Rectal smooth muscle tissue (tissue), 1 donor: ENCODE measurements around the gene MYL2.

Source experiments
- H3K27ac ChIP-seq: one replicate; pipeline ENCODE4 v1.7.0; 2013; ENCODE audit warnings: low read depth, low read length, inconsistent platforms
- H3K27me3 ChIP-seq: one replicate; pipeline ENCODE4 v1.7.0; 2013; ENCODE audit warnings: low read length; ENCODE audit not compliant: control insufficient read depth, insufficient read depth
- H3K36me3 ChIP-seq: one replicate; pipeline ENCODE4 v1.7.0; 2013; ENCODE audit warnings: low read length; ENCODE audit not compliant: control insufficient read depth, insufficient read depth
- H3K4me1 ChIP-seq: one replicate; pipeline ENCODE4 v1.7.0; 2013; ENCODE audit warnings: low read length; ENCODE audit not compliant: control insufficient read depth, insufficient read depth
- H3K4me3 ChIP-seq: one replicate; pipeline ENCODE4 v1.7.0; 2013; ENCODE audit warnings: low read length
- H3K9ac ChIP-seq: one replicate; pipeline ENCODE4 v1.7.0; 2013; ENCODE audit warnings: low read length

MYL2 gene

DNA sequence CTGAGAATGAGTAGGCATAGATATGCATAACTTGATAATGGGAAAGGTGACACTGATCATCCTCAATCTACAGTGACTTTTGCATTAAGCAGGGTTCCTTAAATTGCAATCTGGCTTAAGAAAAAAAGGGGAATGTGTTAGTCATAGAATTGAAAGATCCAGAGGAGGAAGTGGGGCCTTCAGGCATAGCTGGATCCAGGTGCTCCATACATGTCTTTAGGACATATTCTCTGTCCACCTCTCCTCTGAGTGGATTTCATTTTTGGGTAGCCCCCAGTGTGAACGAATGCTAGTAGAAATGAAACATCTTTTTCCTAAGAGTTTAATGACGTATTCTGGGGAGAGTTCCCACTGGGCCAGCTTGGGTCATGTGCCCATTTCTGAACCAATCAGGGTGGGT, 46.0 kb downstream of the MYL2 start:
- no peaks in the 10 kb centered on the region for H3K4me1 ChIP-seq
- H3K36me3 ChIP-seq = no peaks in the 10 kb centered on the region
- H3K4me3 ChIP-seq = no peak overlapping the region
- H3K27ac ChIP-seq = no peak overlapping the region
- no peaks in the 10 kb centered on the region for H3K27me3 ChIP-seq
- no peak overlapping the region for H3K9ac ChIP-seq

DNA sequence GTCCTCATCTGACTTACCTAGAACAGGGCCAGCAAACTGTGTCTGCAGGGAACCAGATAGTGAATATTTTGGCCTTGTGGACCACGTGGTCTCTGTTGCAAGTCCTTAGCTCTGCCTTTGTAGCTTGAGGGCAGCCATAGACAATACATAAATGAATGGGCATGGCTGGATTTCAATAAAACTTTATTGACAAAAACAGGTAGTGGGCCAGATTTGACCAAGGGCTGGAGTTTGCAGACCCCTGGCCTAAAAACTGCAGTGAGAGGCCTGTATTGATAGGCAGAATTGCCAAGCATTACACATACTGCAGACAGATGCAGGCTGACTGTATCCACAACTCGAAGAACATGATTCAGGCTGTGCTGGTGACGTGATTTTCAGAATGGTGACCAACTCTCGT, 48.3 kb downstream of the MYL2 start:
- no peaks in the 10 kb centered on the region for H3K4me1 ChIP-seq
- no peak overlapping the region for H3K9ac ChIP-seq
- H3K4me3 ChIP-seq = no peak overlapping the region
- no peaks in the 10 kb centered on the region for H3K27me3 ChIP-seq
- no peak overlapping the region for H3K27ac ChIP-seq
- no peaks in the 10 kb centered on the region for H3K36me3 ChIP-seq

DNA sequence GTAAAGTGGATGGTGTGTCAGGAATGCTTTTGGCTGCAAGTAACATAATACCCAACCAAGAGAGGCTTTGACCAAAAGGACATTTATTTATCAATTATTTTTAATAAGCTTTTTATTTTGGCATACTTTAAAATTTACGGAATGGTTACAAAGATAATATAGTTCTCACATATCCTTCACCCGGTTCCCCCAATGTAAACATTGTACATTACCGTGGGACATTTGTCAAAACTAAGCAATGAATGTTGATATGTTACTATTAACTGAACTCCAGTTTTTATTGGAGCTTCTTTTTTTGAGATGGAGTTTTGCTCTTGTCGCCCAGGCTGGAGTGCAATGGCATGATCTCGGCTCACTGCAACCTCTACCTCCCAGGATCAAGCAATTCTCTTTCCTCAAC, 50.6 kb downstream of the MYL2 start:
- no peaks in the 10 kb centered on the region for H3K36me3 ChIP-seq
- no peak overlapping the region for H3K9ac ChIP-seq
- no peak overlapping the region for H3K27ac ChIP-seq
- H3K27me3 ChIP-seq = no peaks in the 10 kb centered on the region
- H3K4me1 ChIP-seq = no peaks in the 10 kb centered on the region
- H3K4me3 ChIP-seq = no peak overlapping the region

DNA sequence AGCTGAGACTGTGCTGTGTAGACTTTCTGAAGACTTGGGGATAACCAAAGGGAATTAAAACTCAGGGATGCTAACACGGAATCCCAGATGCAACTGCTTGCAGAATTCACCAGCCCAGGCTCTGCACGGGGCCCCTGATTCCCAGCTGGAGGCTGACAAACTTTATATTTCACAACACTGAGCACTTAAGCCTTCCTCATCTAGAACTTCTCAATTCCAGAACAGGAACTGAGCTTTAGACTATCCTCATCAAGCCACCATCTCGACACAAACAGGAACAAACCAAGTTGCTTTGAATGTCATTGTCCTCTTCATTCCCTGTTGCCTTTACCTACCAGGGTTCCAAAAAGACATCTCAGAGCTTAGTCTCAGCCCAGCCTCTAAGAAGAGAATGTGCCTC, 51.4 kb downstream of the MYL2 start:
- no peak overlapping the region for H3K9ac ChIP-seq
- no peak overlapping the region for H3K27ac ChIP-seq
- H3K36me3 ChIP-seq = no peaks in the 10 kb centered on the region
- no peak overlapping the region for H3K4me3 ChIP-seq
- no peaks in the 10 kb centered on the region for H3K4me1 ChIP-seq
- H3K27me3 ChIP-seq = no peaks in the 10 kb centered on the region

DNA sequence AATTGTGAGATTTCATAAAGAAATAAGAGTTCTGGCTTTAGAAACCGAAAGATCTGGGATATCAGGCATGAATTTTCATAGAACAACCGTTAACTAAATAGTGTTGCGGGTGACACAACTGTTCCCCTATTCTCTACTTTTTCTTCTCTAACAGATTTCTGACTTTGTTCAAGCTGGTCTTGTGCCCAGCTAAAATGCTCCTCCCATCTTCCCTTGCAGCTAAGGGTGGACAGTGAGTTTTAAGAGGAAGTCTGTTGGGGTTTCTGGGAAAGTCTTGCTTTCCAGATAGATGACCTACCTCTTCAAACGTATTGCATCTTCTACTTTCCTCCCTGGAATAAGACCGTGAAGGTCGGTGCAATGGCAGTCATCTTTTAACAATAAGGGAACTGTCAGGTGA, 54.9 kb downstream of the MYL2 start:
- Histone ChIP-seq H3K36me3 (no peaks in the 10 kb centered on the region), H3K9ac (no peak overlapping the region), H3K4me1 (no peaks in the 10 kb centered on the region), H3K27me3 (no peaks in the 10 kb centered on the region), H3K4me3 (no peak overlapping the region), H3K27ac (no peak overlapping the region)

DNA sequence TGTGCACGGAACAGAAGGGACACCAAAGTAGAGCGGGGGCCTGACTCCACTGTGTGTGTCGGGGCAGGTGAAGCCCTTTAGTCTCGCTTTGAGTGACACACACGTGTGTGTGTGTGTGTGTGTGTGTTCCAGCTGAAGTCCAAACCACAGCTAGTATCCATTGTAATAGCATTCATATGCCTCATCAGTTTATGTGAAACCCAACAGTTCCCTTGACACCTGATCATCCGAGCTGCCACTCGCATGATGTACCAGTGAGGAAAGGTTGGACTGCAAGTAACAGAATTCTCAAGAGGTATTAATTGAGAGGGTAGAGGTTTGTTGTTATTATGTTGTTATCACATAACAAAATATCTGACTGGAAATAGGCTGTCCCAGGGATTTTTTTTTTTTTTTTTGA, 57.2 kb downstream of the MYL2 start:
- H3K9ac ChIP-seq = no peak overlapping the region
- no peak overlapping the region for H3K4me3 ChIP-seq
- H3K27ac ChIP-seq = no peak overlapping the region

DNA sequence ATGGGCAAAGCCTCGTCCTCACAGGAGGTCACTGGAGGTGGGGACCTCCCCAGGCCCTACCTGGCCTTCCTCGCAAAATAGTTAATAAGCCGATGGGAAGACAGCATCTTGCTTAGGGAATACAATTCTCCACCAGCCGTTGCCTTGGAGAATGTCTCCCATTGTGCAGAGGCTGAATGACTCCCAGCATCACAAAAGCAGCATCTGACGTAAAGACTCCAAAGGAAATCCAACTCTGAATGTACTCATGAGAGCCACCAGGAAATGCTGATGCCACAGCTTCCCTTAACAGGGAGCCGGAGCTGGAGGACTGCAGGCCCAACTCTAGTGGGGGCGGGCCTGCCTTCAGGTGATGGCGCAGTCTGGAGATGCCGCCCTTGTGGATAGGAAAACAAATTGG, 58.0 kb downstream of the MYL2 start:
- H3K4me3 ChIP-seq = no peak overlapping the region
- H3K4me1 ChIP-seq = no peaks in the 10 kb centered on the region
- no peaks in the 10 kb centered on the region for H3K36me3 ChIP-seq
- no peak overlapping the region for H3K27ac ChIP-seq
- H3K9ac ChIP-seq = no peak overlapping the region
- H3K27me3 ChIP-seq = no peaks in the 10 kb centered on the region

More for the DNA sequence above, 57.2 kb downstream of the MYL2 start:
- no peaks in the 10 kb centered on the region for H3K27me3 ChIP-seq
- no peaks in the 10 kb centered on the region for H3K4me1 ChIP-seq
- H3K36me3 ChIP-seq = no peaks in the 10 kb centered on the region

DNA sequence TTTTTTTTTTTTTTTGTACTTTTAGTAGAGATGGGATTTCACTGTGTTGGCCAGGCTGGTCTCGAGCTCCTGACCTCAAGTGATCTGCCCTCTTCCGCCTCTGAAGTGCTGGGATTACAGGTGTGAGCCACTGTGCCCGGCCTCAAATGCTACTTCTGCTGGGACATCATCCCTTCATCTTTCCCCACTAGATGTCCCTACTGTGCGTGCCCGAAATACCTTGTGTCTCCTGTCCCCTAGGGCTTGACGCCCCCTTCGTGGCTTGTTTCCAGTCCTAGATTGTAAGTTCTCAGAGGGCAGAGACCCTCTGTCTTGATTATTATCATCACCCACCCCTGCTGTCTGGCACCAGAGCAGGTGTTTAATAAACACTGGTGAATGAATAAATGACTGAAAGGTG, 58.6 kb downstream of the MYL2 start:
- Histone ChIP-seq H3K4me3 (no peak overlapping the region), H3K9ac (no peak overlapping the region), H3K36me3 (no peaks in the 10 kb centered on the region), H3K27me3 (no peaks in the 10 kb centered on the region), H3K4me1 (no peaks in the 10 kb centered on the region), H3K27ac (no peak overlapping the region)
